Measurements from ENCODE around the gene RPL41. TPM values are rescaled to one million over a fixed set of nuclear protein-coding genes. Genes with fewer than 3 reads are reported as not detected.

The RPL41 gene
- total and polyA plus RNA-seq, 9 of the 15 experiments (the other 6 are each of a cell fraction or from before 2014, with no cell fraction given): 3,403 to 11,276 (median 5,604) TPM

GRCh38 chr12:56117778-56118687 is 1.6 kb downstream of the RPL41 start, which contains the start of gene ZC3H10 (continued):
- 0 out of 2 replicates have a peak, but pooled peaks have one; percentile 32 for TF ChIP-seq SAFB (IDR thresholded peaks at IDR 0.05; ENCODE audit: borderline replicate concordance, low read depth, low read length)
- peak; percentile 99 for TF ChIP-seq THRB (CRISPR knock-in tag; conservative IDR thresholded peaks at IDR 0.05)
- TF ChIP-seq ZNF830 (CRISPR knock-in tag; IDR thresholded peaks at IDR 0.05): peak; percentile 90; the same call in 1 of the 2 replicates
- TF ChIP-seq CTBP1 (IDR thresholded peaks at IDR 0.05; ENCODE audit: borderline replicate concordance): peak; percentile 96
- TF ChIP-seq ZKSCAN8 (CRISPR knock-in tag; IDR thresholded peaks at IDR 0.05): no peak
- peak; percentile 97 to 98 for TF ChIP-seq MNT (conservative IDR thresholded peaks at IDR 0.05)
- no peak for TF ChIP-seq SRSF9 (IDR thresholded peaks at IDR 0.05; ENCODE audit: borderline replicate concordance, low read depth, low read length)
- no peak for TF ChIP-seq WHSC1 (IDR thresholded peaks at IDR 0.05; ENCODE audit: low read length)
- TF ChIP-seq ZSCAN32 (CRISPR knock-in tag; IDR thresholded peaks at IDR 0.05): peak; percentile 39; the same call in 1 of the 2 replicates
- peak in 1 of 3 experiments; percentile 88; a peak in 3 of 6 replicates for TF ChIP-seq ZBTB11 (CRISPR knock-in tag; IDR thresholded peaks at IDR 0.05)
- TF ChIP-seq RAD21 (CRISPR knock-in tag; conservative IDR thresholded peaks at IDR 0.05 in 1 of 2, IDR thresholded peaks at IDR 0.05 in 1 of 2): peak; percentile 14 to 44; a peak in 3 of 4 replicates
- no peak for TF ChIP-seq MYBL2 (IDR thresholded peaks at IDR 0.05; ENCODE audit: low read depth)
- TF ChIP-seq MYBL2 (CRISPR knock-in tag; IDR thresholded peaks at IDR 0.05; ENCODE audit: borderline replicate concordance): no peak
- peak; percentile 75 for TF ChIP-seq ATF1 (CRISPR knock-in tag; IDR thresholded peaks at IDR 0.05)
- peak; percentile 99 for TF ChIP-seq ATF1 (tag; IDR thresholded peaks at IDR 0.05)

Measured in K562 (cell line).